Measurements from ENCODE around the gene TIMM13. TPM values are rescaled to one million over a fixed set of nuclear protein-coding genes. Genes with fewer than 3 reads are reported as not detected.

Gene TIMM13
- polyA plus RNA-seq, 1 donor (not counting 4 experiments of a cell fraction or from before 2014, with no cell fraction given), result 45.0 TPM

DNA sequence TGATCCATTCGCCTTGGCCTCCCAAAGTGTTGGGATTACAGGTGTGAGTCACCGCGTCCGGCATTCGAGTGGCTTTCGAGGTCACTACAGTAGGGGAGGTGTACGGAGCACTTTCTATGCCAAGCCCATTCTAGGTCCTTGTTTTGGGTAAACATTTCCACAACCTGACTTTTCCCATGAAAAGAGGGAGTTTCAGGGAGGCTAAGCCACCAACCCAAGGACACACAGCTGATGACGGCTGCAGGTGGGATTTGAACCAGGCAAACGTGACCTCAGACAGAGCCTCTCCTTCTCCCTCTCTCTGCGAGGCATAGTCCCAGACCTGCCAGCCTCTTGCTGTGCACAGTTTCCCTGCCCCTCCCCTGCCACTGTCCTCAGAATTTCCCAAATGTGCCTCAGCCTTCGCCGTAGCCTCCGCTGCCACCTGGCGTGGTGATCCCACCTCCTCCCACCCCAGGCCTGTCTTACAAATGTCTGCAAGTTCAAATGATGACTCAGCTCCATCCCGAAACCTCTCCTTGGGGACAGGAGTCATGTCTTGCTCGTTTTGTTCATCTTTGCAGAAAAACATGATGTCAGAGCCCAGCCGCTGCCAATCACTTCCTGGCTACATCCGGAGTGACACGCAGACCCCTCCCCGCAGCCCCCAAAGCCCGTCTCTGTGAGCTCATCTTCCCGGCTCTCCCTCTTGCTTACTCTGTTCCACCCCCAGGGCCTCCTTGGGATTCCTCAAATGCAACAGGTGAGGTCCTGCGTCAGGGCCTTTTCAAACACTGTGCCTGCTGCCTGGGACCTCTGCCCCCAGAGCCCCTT is 41.9 kb upstream of the TIMM13 start:
- peak; percentile 5 for FAIRE-seq
- H3K27ac ChIP-seq (ENCODE audit: control insufficient read depth, insufficient read depth, low read length), result no peak overlapping the region
- peak overlapping the region; percentile 16 for H3K4me2 ChIP-seq (ENCODE audit: control insufficient read depth, extremely low read depth, insufficient read depth, low read depth, low read length)

DNA sequence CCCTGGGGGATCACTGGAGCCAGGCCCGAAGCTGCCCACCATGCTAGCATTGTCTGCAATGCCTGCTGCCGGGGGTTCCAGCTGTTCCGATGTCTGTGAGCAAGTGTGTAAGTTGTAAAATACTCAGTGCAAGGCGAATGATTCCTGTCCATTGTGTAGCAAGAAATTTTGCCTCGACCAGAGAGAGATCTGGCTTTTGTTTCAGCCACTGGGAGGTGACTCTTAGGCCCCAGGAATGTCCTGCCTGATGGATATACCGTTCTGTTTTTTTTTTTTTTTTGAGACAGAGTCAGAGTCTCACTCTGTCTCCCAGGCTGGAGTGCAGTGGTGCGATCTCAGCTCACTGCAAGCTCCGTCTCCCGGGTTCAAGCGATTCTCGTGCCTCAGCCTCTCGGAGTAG is 41.2 kb upstream of the TIMM13 start:
- TF ChIP-seq, protein P1, sequence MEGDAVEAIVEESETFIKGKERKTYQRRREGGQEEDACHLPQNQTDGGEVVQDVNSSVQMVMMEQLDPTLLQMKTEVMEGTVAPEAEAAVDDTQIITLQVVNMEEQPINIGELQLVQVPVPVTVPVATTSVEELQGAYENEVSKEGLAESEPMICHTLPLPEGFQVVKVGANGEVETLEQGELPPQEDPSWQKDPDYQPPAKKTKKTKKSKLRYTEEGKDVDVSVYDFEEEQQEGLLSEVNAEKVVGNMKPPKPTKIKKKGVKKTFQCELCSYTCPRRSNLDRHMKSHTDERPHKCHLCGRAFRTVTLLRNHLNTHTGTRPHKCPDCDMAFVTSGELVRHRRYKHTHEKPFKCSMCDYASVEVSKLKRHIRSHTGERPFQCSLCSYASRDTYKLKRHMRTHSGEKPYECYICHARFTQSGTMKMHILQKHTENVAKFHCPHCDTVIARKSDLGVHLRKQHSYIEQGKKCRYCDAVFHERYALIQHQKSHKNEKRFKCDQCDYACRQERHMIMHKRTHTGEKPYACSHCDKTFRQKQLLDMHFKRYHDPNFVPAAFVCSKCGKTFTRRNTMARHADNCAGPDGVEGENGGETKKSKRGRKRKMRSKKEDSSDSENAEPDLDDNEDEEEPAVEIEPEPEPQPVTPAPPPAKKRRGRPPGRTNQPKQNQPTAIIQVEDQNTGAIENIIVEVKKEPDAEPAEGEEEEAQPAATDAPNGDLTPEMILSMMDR (optimal IDR thresholded peaks at IDR 0.05 in 1 of 3, IDR thresholded peaks at IDR 0.05 in 1 of 3, conservative IDR thresholded peaks at IDR 0.05 in 1 of 3; ENCODE audit: extremely low read depth in 1 of 3, insufficient read depth in 2 of 3, low read length in 3 of 3), result no peak
- H3K27me3 ChIP-seq (ENCODE audit: control insufficient read depth, extremely low read depth, insufficient read depth, low read length), result no peaks in the 10 kb centered on the region
- FAIRE-seq, result no peak

More for the DNA sequence above, 41.9 kb upstream of the TIMM13 start:
- H3K9me1 ChIP-seq (ENCODE audit: control insufficient read depth, extremely low read depth, insufficient read depth, low read length), result peaks cover 2% of the 10 kb centered on the region
- H3K9me3 ChIP-seq (ENCODE audit: control insufficient read depth, low read depth, low read length), result no peaks in the 10 kb centered on the region
- no peaks in the 10 kb centered on the region for H3K36me3 ChIP-seq (ENCODE audit: control insufficient read depth in 2 of 2, extremely low read depth in 1 of 2, insufficient read depth in 2 of 2, low read length in 2 of 2)
- TF ChIP-seq, protein P1 (optimal IDR thresholded peaks at IDR 0.05 in 1 of 3, IDR thresholded peaks at IDR 0.05 in 1 of 3, conservative IDR thresholded peaks at IDR 0.05 in 1 of 3; ENCODE audit: extremely low read depth in 1 of 3, insufficient read depth in 2 of 3, low read length in 3 of 3), result no peak
- TF ChIP-seq EZH2 (IDR thresholded peaks at IDR 0.05; ENCODE audit: low read length), result no peak
- H3K9ac ChIP-seq (ENCODE audit: control insufficient read depth, extremely low read depth, insufficient read depth, low read length), result no peak overlapping the region
- H3K4me1 ChIP-seq (ENCODE audit: control insufficient read depth, extremely low read depth, insufficient read depth, low read length), result peaks cover 7% of the 10 kb centered on the region
- no peaks in the 10 kb centered on the region for H4K20me1 ChIP-seq (ENCODE audit: control insufficient read depth, extremely low read depth, insufficient read depth, low read length)
- no peak overlapping the region for H2AFZ ChIP-seq (ENCODE audit: control insufficient read depth, low read length)
- H3K4me3 ChIP-seq (ENCODE audit: control insufficient read depth in 2 of 3, extremely low read depth in 1 of 3, insufficient read depth in 2 of 3, low read depth in 1 of 3, low read length in 3 of 3), result no peak overlapping the region
- DNase-seq (ENCODE audit: low read depth, low spot score), result peak; percentile 42
- no peaks in the 10 kb centered on the region for H3K27me3 ChIP-seq (ENCODE audit: control insufficient read depth, extremely low read depth, insufficient read depth, low read length)
- H3K79me2 ChIP-seq (ENCODE audit: control insufficient read depth, insufficient read depth, low read length), result no peaks in the 10 kb centered on the region
- dilution Hi-C loops (cut with MboI; ENCODE audit: extremely low pct_ligation_motif_present, low sequenced_read_pairs), result no loop called here

More for the DNA sequence above, 41.2 kb upstream of the TIMM13 start:
- dilution Hi-C loops (cut with MboI; ENCODE audit: extremely low pct_ligation_motif_present, low sequenced_read_pairs), result no loop called here
- Histone ChIP-seq H3K9me1 (ENCODE audit: control insufficient read depth, extremely low read depth, insufficient read depth, low read length) (peaks cover 2% of the 10 kb centered on the region), H3K27ac (ENCODE audit: control insufficient read depth, insufficient read depth, low read length) (no peak overlapping the region), H4K20me1 (ENCODE audit: control insufficient read depth, extremely low read depth, insufficient read depth, low read length) (no peaks in the 10 kb centered on the region), H3K9me3 (ENCODE audit: control insufficient read depth, low read depth, low read length) (no peaks in the 10 kb centered on the region), H3K4me3 (ENCODE audit: control insufficient read depth in 2 of 3, extremely low read depth in 1 of 3, insufficient read depth in 2 of 3, low read depth in 1 of 3, low read length in 3 of 3) (no peak overlapping the region), H2AFZ (ENCODE audit: control insufficient read depth, low read length) (no peak overlapping the region), H3K36me3 (ENCODE audit: control insufficient read depth in 2 of 2, extremely low read depth in 1 of 2, insufficient read depth in 2 of 2, low read length in 2 of 2) (no peaks in the 10 kb centered on the region), H3K4me1 (ENCODE audit: control insufficient read depth, extremely low read depth, insufficient read depth, low read length) (peaks cover 7% of the 10 kb centered on the region), H3K4me2 (ENCODE audit: control insufficient read depth, extremely low read depth, insufficient read depth, low read depth, low read length) (no peak overlapping the region), H3K79me2 (ENCODE audit: control insufficient read depth, insufficient read depth, low read length) (no peaks in the 10 kb centered on the region), H3K9ac (ENCODE audit: control insufficient read depth, extremely low read depth, insufficient read depth, low read length) (no peak overlapping the region)
- no peak for DNase-seq (ENCODE audit: low read depth, low spot score)
